T-helper 2 cell treated with Interferon-gamma antibody and Interleukin-4, amounts not matched to agents 100 ng/mL and 5 ng/mL, for 36 hours (primary cell): ENCODE measurements around the gene CHST15. TPM values are rescaled to one million over a fixed set of nuclear protein-coding genes. Genes with fewer than 3 reads are reported as not detected.

Experiments used
- intact Hi-C: fragments of 100-400 bp; cut with micrococcal nuclease; formaldehyde crosslinking; loops from one replicate; pipeline ENCODE4 v1.15.1; 2023
- total RNA-seq: library from RNA; stranded (reverse); gene quantifications from 2 replicates; pipeline ENCODE4 v1.2.3, GENCODE V29; 2022

Gene CHST15
- total RNA-seq, 1 donor from 2014 or later, result not detected

- intact Hi-C loops, result no loop called here
These were observed 62.8 kb downstream of the CHST15 start for GRCh38 chr10:124030492-124031110.

GRCh38 chr10:124030061-124030460 is 63.3 kb downstream of the CHST15 start:
- intact Hi-C loops, result no loop called here

DNA sequence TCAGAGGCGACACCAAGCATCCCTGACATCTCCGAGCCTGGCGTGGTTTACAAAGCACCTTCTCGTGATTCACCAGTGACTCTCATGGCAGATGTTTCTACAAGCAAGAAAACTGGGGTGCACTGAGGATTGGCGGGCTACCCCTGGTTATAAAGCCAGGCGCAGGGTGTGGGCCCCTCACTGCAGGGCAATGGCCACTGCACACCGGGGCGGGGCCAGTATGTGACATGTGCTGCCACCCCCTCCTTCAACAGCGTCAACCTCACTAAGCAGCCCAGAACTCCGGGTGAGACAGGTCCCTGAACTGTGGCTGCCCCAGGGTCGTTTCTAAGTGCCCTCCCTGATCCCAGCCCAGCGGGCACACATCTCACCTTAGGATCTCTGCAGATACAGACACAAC is 63.8 kb downstream of the CHST15 start:
- intact Hi-C loops, result no loop called here

- intact Hi-C loops, result no loop called here
These were observed 64.5 kb downstream of the CHST15 start for GRCh38 chr10:124028700-124029480.

- intact Hi-C loops, result no loop called here
These were observed 65.7 kb downstream of the CHST15 start for GRCh38 chr10:124027651-124028050.

DNA sequence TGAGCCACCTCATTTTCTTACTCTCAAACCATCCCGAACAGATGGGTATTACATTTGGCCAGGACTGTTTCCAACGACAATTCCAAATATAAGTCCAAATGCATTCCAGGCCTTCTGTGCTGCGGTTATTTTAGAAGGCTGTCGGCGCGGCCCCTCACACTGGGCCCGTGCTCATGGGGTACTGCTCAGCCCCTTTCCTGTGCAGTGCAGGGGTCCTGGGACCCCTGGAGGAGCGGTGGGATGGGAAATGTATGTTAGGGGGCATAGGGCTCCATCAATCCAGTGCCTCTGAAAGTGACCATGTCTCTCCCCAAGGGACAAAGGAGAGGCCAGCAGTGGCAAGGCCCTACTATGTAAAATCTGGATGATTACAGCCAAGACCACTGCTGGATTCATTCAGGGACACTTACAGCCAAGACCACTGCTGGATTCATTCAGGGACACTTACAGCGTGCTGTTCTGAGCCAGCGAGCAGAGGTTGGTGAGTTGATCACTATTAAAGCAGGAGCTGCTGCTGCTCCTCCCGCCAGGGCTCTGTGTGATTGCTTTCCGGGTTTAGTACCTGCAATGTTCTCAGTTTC is 66.3 kb downstream of the CHST15 start:
- intact Hi-C loops, result no loop called here

- intact Hi-C loops, result no loop called here
These were observed 66.8 kb downstream of the CHST15 start for GRCh38 chr10:124026589-124026939.

DNA sequence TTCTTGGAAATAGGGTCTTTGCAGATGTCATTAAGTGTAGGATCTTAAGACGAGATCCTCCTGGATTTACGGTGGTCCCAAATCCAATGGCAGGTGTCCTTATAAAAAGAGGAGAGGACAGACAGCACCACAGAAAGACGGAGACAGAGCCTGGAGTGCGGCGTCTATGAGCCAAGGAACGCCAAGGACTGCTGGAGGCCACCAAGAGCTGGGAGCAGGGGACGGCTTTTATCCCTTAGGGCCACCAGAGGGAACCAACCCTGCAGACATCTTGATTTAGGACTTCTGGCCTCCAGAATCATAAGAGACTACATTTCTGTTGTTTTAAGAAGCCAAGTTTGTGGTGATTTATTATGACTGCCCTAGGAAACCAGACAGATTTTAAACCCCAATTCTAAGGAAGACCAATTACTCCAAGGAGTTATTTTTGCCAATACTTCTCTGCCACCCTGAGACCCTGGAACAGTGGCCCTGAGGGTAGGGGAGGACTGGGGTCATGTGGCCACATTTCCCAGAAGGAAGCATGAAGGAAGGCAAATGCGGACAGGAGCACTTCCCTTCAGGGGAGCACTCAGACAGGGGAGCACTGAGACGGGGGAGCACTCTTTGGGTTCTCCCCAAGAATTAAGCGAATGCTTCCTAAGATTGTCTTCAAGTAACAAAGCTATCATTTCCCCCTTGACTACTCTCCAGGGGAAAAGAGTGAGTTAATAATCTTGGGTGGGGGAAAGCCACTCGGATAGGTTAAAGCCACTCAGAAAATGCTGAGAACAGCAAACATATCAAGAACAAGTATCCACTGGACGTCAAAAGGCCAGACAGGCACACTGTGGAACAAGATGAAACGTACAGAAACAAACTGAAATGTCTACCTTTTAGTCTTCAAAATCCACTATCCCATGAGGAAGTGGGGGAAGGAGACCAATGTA is 67.5 kb downstream of the CHST15 start:
- intact Hi-C loops, result no loop called here

- intact Hi-C loops, result no loop called here
These were observed 68.2 kb downstream of the CHST15 start for GRCh38 chr10:124025152-124025551.

GRCh38 chr10:124022066-124022465 is 71.3 kb downstream of the CHST15 start:
- intact Hi-C loops, result no loop called here

- intact Hi-C loops, result no loop called here
These were observed 72.2 kb downstream of the CHST15 start for GRCh38 chr10:124020981-124021815.

DNA sequence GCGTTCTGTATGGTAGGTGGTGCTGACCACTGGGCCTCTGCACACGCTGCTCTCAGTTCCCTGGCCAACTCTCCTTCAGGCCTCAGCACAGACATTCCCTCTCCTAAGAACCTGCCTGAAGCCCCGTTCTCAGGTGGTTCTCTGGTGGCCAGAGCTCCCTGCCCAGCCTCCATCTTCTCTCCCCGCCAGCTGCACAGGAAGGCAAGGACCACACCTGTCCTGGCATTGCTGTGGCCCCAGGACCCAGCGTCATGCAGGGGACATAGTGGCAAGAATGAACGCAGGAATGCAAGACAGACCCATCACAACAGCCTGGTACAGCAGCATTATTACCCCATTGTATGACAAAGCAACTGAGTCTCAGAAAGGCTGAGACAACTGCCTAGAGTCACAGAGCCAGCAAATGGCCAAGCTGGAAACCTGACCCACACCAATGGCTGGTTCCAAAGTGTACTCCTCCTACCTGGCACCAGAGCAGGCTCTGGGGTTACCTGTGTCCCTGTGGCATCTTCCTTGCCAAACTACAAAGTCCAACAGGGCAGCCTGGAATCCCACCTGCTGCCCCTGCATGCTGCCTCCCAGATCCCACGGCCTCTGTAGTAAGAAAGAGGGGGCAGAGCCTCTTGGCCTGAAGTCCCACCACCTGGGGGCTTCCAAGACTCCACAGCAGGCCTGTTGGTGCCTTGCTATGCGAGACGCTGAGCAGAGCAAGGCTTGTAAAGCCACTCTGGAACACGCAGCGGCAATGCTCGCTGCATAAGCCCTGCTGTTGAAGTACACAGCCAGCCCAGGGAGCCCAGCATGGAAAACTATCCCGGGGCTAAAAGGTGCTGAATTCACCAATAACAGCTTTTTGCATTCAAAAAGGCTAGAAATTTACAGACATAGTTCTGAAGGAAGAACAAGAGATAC is 73.3 kb downstream of the CHST15 start:
- intact Hi-C loops, result no loop called here

DNA sequence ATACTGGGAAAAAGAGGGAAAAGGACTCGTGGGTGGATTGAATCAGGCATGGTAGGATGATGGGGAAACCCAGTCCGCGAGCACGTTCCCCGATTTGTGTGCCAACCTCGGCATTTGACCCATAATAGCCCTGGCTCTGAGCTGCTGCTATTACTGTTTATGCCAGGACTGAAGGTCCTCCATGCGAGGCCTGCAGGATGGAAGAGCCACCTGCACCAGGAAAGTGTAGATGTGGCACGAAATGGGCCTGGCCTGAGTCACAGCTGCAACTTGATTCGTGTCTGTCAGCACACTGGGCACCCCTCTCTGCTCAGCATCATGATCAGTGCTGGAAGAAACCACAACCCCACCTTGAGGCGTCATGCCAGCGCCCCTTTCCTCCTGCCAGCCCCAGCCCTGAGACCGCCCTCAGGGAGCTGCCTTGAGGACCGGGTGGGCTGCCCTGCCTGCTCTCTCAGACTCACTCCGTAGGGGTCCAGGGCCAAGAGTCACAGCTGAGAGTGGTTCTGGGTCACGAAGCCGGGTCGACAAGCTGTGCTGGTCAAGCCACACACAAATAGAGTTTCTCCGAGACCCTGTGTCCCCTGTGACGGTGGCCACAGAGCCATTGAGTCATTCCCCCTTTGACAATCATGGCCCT is 74.4 kb downstream of the CHST15 start:
- intact Hi-C loops, result no loop called here

DNA sequence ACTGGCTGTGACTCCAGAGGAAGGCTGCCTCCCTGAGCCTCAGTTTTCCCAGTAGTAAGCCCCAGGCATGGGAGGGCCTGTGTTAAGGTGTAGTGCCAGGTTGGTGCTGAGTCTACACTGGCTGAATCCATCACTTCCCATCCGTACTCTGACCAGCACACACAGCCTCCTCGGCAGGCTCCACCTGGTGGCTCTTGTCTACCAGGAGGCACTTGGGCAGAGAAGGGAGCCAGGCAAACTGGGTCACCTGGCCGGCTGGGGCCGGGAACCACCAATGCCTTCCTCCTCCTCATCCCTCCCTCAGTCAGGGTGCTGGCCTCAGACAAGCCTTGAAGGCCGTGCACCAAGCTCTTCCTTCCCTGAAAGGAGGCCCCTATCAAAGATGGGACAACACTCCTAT is 75.7 kb downstream of the CHST15 start:
- intact Hi-C loops, result no loop called here

GRCh38 chr10:124016804-124017375 is 76.5 kb downstream of the CHST15 start:
- intact Hi-C loops, result no loop called here

DNA sequence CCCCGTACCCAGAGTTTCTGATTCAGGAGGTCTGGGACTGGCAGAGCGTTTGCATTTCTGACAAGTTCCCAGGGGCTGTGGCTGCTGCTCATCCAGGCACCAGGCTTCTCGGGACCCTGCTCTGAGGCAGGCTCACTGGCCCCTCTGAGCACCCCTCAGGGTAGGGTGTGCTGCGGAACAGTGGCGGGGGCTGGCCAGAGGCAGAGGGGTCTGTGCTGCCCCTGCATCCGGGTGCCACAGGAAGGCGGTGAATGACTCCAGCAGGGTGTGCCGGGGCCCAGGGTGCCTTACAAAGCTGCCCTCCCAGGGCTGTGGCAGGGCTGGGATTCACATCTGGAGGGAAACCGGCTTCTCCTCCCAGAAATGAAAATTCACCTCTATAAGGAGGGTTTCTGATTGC is 77.4 kb downstream of the CHST15 start:
- intact Hi-C loops, result no loop called here

- intact Hi-C loops, result no loop called here
These were observed 78.8 kb downstream of the CHST15 start for GRCh38 chr10:124014416-124015154.

- intact Hi-C loops, result no loop called here
These were observed 79.5 kb downstream of the CHST15 start for GRCh38 chr10:124013916-124014315.
